ENCODE results near the gene ALDH1L1.

DNA sequence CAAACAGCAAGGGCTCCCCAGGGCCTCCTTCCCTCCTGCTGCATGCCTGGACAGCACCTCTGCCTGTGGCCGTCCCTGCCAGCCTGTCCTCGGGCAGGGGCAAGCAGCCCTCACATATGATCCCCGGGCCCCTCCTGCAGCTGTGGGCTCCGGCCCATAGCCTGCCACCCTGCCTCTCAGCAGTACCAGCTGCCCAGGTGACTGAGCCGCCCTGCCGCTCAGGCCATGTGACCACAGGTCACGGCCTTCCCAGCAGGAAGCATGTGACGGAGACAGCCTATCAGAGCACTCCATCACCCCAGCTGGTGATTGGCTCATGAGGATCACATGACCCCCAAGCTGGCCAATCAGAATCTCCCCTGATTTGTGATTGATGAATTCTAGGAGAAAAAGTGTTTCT is 23.9 kb downstream of the ALDH1L1 start:
- TF ChIP-seq, protein P1, sequence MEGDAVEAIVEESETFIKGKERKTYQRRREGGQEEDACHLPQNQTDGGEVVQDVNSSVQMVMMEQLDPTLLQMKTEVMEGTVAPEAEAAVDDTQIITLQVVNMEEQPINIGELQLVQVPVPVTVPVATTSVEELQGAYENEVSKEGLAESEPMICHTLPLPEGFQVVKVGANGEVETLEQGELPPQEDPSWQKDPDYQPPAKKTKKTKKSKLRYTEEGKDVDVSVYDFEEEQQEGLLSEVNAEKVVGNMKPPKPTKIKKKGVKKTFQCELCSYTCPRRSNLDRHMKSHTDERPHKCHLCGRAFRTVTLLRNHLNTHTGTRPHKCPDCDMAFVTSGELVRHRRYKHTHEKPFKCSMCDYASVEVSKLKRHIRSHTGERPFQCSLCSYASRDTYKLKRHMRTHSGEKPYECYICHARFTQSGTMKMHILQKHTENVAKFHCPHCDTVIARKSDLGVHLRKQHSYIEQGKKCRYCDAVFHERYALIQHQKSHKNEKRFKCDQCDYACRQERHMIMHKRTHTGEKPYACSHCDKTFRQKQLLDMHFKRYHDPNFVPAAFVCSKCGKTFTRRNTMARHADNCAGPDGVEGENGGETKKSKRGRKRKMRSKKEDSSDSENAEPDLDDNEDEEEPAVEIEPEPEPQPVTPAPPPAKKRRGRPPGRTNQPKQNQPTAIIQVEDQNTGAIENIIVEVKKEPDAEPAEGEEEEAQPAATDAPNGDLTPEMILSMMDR (conservative IDR thresholded peaks at IDR 0.05; ENCODE audit: low read depth, low read length), result no peak
- TF ChIP-seq EZH2 (IDR thresholded peaks at IDR 0.05; ENCODE audit: low read length, unreplicated experiment) (no peak), EZH2phosphoT487 (IDR thresholded peaks at IDR 0.05; ENCODE audit: borderline replicate concordance, low read length) (no peak)

Data from PC-3 (cell line).